ENCODE results near the gene NACAD. TPM values are rescaled to one million over a fixed set of nuclear protein-coding genes. Genes with fewer than 3 reads are reported as not detected.

NACAD gene
- total RNA-seq, 1 experiment from 2014 or later: 5.5 TPM

DNA sequence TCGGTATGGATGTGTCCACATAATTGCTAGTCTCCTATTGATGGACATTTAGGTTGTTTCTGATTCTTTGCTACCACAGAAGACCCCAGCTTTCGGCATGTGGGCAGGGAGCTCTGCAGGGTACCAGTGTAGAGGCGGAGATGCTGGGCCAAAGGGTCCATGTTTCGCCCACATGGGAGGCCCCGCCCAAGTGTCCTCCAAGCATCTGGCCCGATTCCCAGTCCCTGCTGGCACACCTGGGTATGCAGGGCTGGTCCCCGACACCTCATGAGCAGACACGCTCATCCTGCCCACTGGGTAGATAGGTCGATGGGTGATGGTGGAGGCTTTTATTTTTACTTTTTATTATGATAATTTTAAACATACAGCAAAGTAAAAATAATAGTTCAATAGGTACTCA, 42.1 kb upstream of the NACAD start:
- DNase-seq (ENCODE audit: low spot score) (no peak), ATAC-seq (no peak)
- TF ChIP-seq, protein P1, sequence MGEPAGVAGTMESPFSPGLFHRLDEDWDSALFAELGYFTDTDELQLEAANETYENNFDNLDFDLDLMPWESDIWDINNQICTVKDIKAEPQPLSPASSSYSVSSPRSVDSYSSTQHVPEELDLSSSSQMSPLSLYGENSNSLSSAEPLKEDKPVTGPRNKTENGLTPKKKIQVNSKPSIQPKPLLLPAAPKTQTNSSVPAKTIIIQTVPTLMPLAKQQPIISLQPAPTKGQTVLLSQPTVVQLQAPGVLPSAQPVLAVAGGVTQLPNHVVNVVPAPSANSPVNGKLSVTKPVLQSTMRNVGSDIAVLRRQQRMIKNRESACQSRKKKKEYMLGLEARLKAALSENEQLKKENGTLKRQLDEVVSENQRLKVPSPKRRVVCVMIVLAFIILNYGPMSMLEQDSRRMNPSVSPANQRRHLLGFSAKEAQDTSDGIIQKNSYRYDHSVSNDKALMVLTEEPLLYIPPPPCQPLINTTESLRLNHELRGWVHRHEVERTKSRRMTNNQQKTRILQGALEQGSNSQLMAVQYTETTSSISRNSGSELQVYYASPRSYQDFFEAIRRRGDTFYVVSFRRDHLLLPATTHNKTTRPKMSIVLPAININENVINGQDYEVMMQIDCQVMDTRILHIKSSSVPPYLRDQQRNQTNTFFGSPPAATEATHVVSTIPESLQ (CRISPR knock-in tag; IDR thresholded peaks at IDR 0.05): no peak
- no peak for TF ChIP-seq CREB1 (CRISPR knock-in tag; IDR thresholded peaks at IDR 0.05)
- TF ChIP-seq FOXP1 (CRISPR knock-in tag; IDR thresholded peaks at IDR 0.05; ENCODE audit: borderline replicate concordance): no peak
- TF ChIP-seq, protein P2, sequence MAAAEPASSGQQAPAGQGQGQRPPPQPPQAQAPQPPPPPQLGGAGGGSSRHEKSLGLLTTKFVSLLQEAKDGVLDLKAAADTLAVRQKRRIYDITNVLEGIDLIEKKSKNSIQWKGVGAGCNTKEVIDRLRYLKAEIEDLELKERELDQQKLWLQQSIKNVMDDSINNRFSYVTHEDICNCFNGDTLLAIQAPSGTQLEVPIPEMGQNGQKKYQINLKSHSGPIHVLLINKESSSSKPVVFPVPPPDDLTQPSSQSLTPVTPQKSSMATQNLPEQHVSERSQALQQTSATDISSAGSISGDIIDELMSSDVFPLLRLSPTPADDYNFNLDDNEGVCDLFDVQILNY (CRISPR knock-in tag; IDR thresholded peaks at IDR 0.05): no peak
- no peak for TF ChIP-seq HMGA2 (CRISPR knock-in tag; IDR thresholded peaks at IDR 0.05)
- TF ChIP-seq, protein P3, sequence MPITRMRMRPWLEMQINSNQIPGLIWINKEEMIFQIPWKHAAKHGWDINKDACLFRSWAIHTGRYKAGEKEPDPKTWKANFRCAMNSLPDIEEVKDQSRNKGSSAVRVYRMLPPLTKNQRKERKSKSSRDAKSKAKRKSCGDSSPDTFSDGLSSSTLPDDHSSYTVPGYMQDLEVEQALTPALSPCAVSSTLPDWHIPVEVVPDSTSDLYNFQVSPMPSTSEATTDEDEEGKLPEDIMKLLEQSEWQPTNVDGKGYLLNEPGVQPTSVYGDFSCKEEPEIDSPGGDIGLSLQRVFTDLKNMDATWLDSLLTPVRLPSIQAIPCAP (CRISPR knock-in tag; IDR thresholded peaks at IDR 0.05): no peak
- TF ChIP-seq, protein P4, sequence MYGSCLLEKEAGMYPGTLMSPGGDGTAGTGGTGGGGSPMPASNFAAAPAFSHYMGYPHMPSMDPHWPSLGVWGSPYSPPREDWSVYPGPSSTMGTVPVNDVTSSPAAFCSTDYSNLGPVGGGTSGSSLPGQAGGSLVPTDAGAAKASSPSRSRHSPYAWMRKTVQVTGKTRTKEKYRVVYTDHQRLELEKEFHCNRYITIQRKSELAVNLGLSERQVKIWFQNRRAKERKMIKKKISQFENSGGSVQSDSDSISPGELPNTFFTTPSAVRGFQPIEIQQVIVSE (CRISPR knock-in tag; IDR thresholded peaks at IDR 0.05; ENCODE audit: borderline replicate concordance): no peak
- no peak for TF ChIP-seq CBFB (CRISPR knock-in tag; IDR thresholded peaks at IDR 0.05; ENCODE audit: low read depth)
- no peak for TF ChIP-seq KAT7 (CRISPR knock-in tag; IDR thresholded peaks at IDR 0.05; ENCODE audit: borderline replicate concordance)
- no peak for TF ChIP-seq NFYB (CRISPR knock-in tag; conservative IDR thresholded peaks at IDR 0.05; ENCODE audit: low read depth)
- TF ChIP-seq FOXJ3 (CRISPR knock-in tag; IDR thresholded peaks at IDR 0.05; ENCODE audit: borderline replicate concordance): no peak
- Mint-ChIP-seq H3K9me3 (no peaks in the 10 kb centered on the region), H3K4me1 (peaks cover 3% of the 10 kb centered on the region), H3K27ac (no peak overlapping the region), H3K4me3 (no peak overlapping the region), H3K27me3 (ENCODE audit: low read depth) (no peaks in the 10 kb centered on the region), H3K36me3 (no peaks in the 10 kb centered on the region)
- POLR2A ChIA-PET: no interaction called here
- CTCF ChIA-PET: interaction anchor here (0.6 to 2.0 kb wide), 3 partner anchors 17 to 392 kb away, joined by 3 to 9 read pairs (median 3); no protein-coding TSS in a partner anchor

DNA sequence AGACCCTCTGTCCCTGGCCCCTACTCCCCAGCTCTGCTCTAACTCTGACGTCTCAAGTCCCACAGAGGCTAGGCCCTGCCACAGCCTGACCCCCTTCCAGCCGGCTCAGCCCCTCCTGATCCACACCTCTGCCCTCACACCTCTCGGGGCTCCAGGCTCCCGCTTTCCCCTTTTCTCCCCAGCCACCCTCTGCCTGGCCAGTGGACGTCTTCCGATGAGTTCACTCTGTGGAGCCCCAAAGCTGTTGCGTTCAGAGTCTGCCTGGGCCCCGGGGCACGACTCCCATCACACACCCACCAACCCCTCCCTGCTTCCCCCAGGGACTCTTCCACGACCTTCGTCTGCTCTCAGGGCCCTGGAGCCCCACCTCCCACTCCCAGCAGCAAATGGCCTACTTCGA, 41.1 kb upstream of the NACAD start:
- Mint-ChIP-seq H3K27me3 (ENCODE audit: low read depth) (no peaks in the 10 kb centered on the region), H3K9me3 (no peaks in the 10 kb centered on the region), H3K4me3 (no peak overlapping the region), H3K36me3 (no peaks in the 10 kb centered on the region), H3K27ac (no peak overlapping the region), H3K4me1 (no peaks in the 10 kb centered on the region)
- ChIA-PET POLR2A (no interaction called here), CTCF (no interaction called here)
- no peak for DNase-seq (ENCODE audit: low spot score)
- ATAC-seq: no peak
- no peak for TF ChIP-seq HMGA2 (CRISPR knock-in tag; IDR thresholded peaks at IDR 0.05)
- TF ChIP-seq, protein P5, sequence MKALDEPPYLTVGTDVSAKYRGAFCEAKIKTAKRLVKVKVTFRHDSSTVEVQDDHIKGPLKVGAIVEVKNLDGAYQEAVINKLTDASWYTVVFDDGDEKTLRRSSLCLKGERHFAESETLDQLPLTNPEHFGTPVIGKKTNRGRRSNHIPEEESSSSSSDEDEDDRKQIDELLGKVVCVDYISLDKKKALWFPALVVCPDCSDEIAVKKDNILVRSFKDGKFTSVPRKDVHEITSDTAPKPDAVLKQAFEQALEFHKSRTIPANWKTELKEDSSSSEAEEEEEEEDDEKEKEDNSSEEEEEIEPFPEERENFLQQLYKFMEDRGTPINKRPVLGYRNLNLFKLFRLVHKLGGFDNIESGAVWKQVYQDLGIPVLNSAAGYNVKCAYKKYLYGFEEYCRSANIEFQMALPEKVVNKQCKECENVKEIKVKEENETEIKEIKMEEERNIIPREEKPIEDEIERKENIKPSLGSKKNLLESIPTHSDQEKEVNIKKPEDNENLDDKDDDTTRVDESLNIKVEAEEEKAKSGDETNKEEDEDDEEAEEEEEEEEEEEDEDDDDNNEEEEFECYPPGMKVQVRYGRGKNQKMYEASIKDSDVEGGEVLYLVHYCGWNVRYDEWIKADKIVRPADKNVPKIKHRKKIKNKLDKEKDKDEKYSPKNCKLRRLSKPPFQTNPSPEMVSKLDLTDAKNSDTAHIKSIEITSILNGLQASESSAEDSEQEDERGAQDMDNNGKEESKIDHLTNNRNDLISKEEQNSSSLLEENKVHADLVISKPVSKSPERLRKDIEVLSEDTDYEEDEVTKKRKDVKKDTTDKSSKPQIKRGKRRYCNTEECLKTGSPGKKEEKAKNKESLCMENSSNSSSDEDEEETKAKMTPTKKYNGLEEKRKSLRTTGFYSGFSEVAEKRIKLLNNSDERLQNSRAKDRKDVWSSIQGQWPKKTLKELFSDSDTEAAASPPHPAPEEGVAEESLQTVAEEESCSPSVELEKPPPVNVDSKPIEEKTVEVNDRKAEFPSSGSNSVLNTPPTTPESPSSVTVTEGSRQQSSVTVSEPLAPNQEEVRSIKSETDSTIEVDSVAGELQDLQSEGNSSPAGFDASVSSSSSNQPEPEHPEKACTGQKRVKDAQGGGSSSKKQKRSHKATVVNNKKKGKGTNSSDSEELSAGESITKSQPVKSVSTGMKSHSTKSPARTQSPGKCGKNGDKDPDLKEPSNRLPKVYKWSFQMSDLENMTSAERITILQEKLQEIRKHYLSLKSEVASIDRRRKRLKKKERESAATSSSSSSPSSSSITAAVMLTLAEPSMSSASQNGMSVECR (CRISPR knock-in tag; IDR thresholded peaks at IDR 0.05; ENCODE audit: borderline replicate concordance): no peak
- TF ChIP-seq MYBL2 (CRISPR knock-in tag; IDR thresholded peaks at IDR 0.05): no peak
- TF ChIP-seq ZNF396 (CRISPR knock-in tag; IDR thresholded peaks at IDR 0.05; ENCODE audit: borderline replicate concordance): no peak
- TF ChIP-seq TCF7 (CRISPR knock-in tag; IDR thresholded peaks at IDR 0.05; ENCODE audit: low read depth): no peak
- TF ChIP-seq, protein P6, sequence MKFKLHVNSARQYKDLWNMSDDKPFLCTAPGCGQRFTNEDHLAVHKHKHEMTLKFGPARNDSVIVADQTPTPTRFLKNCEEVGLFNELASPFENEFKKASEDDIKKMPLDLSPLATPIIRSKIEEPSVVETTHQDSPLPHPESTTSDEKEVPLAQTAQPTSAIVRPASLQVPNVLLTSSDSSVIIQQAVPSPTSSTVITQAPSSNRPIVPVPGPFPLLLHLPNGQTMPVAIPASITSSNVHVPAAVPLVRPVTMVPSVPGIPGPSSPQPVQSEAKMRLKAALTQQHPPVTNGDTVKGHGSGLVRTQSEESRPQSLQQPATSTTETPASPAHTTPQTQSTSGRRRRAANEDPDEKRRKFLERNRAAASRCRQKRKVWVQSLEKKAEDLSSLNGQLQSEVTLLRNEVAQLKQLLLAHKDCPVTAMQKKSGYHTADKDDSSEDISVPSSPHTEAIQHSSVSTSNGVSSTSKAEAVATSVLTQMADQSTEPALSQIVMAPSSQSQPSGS (CRISPR knock-in tag; IDR thresholded peaks at IDR 0.05; ENCODE audit: borderline replicate concordance, low read depth): no peak
- TF ChIP-seq, protein P7, sequence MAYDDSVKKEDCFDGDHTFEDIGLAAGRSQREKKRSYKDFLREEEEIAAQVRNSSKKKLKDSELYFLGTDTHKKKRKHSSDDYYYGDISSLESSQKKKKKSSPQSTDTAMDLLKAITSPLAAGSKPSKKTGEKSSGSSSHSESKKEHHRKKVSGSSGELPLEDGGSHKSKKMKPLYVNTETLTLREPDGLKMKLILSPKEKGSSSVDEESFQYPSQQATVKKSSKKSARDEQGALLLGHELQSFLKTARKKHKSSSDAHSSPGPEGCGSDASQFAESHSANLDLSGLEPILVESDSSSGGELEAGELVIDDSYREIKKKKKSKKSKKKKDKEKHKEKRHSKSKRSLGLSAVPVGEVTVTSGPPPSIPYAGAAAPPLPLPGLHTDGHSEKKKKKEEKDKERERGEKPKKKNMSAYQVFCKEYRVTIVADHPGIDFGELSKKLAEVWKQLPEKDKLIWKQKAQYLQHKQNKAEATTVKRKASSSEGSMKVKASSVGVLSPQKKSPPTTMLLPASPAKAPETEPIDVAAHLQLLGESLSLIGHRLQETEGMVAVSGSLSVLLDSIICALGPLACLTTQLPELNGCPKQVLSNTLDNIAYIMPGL (CRISPR knock-in tag; IDR thresholded peaks at IDR 0.05): no peak
- TF ChIP-seq MXD4 (CRISPR knock-in tag; IDR thresholded peaks at IDR 0.05; ENCODE audit: borderline replicate concordance): no peak
- TF ChIP-seq, protein P8, sequence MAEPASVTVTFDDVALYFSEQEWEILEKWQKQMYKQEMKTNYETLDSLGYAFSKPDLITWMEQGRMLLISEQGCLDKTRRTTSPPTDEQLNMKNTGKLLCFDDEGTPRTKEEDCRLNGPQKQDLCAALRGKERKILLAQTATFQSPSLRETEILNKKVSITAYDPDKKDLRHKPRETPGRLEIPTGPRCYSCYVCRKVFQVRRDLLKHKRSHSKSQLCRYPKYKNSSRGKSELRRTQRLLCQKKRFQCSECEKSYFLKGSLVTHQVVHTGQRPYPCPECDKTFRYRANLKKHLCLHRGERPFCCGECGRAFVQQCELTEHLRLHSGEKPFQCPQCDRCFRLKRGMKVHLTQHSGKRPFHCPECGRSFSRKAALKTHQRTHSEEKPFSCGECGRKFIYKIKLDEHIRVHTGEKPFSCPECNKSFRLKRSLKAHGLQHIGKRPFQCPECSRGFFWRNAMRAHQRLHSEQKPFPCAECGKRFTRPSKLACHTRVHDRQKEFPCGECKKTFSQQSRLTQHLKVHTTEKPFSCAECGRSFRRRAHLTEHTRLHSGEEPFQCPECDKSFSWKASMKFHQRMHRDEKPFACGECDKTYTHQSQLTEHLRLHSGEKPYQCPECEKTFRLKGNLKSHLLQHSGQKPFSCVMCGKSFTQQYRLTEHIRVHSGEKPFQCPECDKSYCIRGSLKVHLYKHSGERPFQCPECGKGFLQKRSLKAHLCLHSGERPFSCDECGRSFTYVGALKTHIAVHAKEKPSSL (CRISPR knock-in tag; conservative IDR thresholded peaks at IDR 0.05): no peak
- TF ChIP-seq JUN (CRISPR knock-in tag; IDR thresholded peaks at IDR 0.05): no peak
